DMS153 treated with DMSO at 0.1 percent for 48 hours (cell line): ENCODE measurements around the gene MGLL.
"Not testable (repeated sequence)": the region's sequence is repeated elsewhere in the genome, so short reads cannot be mapped to it uniquely, and the experiment has no call there.

ENCODE experiments used
- DNase-seq: peaks from one replicate; lab custom pipeline; 2025; ENCODE audit not compliant: unreplicated experiment; lab: John Stamatoyannopoulos, UW

The MGLL gene

DNA sequence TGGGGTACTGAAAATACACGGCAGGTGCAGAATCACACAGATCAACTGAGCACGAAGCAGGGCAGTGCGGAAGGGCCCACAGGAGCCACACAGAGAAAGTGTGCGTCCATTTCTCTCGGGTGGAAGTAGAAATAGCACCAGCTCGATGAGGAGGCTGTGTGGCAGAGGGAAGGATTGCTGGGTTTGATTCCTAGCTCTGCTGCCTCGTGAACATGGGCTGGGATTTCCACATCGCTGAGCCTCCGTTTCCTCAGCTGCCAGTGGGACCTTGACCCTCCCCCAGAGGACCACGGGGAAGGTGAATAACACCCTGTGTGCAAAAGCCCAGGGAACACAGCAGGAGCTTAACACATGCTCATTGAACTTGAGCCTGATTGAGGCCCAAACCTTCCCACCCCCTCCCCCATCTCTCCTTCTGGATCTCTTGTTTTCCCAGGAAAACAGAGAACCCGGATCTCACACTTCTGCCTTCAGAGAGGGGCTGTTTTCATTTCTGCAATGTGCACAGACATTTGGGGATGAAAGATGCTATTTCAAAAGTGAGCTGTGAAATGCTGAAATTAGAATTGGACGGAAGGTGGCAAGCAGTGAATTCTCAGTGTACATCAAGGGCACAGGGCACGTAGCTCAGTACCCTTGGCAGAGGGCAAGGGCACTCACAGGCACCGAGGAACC lies 111.2 kb downstream of the MGLL start:
- no peak for DNase-seq

DNA sequence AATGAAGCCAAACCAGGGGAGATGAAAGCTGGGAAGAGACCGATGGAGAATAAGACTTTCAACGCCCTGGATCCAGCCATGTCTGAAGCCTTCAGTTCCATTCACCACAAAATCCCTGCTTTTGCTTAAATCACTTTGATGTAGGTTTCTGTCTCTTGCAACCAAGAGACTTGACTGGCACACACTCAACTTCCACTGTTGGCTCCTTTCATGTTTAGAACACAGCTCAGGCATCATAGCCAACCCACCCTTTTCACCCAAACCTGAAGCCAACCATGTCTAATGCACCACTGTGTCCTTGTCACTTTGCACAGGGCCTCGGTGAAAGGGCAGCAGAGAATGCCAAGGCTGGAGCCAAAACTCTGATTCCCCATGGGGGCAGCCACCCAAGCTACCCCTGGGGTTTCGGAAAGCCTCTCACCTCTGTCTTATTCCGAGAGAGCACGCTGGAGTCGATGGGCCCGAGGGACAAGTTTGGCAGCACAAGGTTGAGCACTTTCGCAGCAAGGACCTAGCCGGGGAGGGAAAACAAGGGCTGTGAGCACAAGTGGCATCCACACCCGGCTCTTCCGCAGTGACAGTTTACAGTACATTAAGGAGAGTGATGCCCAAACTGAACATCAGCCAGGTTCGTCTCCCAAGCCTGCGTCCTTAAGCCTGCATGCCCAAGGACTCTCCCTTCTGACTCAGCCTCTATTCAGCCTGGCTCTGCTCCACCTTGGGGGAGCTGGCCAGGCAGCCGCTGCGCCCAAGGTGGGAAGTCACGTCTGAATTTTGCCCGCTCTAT lies 112.0 kb downstream of the MGLL start:
- no peak for DNase-seq

DNA sequence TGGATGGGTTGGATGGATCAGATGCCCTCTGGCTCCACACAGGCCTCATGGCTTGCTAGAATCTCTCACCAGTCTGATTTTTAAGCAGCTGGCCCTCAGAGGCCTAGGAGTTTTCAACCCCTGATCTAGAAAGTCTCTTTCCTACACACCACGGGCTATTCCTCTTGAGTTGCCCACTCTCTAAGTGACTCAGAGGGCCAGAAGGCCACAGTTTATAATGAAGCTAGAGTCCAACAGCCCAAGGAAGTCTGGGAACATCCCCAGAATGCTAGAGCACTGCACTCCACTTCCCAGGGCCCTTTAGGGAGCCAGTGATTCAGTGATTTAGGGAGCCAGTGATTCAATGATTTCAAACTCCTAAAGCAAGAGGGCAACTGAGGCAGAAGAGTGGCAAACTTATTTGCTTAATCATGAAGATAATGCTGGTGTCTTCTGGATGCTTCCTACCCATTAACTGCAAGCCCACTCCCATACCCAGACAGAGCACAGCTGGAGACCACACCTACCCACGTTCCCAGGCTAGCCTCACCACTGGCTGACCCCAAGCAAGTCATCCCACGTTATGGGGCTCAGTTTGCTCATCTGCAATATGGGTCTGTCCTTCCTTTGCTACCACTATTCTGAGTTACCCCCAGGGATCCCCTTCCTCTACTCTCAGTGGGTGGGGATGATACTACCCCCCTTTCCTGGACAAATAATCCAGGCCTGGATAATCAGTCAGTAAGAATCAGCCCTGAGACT lies 112.8 kb downstream of the MGLL start:
- no peak for DNase-seq

DNA sequence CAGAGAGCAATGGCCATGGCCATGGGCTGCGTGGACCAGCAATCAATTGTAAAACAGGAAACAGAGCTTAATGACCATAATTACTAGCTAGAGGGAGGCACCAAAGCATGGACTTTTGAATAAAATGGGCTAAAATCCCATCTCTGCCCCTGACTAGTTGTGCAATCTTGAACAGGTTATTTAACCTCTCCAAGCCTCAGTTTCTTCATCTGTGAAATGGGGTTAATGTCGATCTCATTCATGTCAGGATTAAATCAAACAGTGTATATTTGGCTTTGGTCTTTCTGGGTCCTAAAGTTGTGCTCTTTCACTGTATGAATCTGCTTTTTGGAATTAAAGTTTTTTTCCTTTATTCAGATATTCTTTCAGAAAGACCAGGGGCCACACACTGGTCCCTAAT lies 113.5 kb downstream of the MGLL start:
- DNase-seq: no peak

DNA sequence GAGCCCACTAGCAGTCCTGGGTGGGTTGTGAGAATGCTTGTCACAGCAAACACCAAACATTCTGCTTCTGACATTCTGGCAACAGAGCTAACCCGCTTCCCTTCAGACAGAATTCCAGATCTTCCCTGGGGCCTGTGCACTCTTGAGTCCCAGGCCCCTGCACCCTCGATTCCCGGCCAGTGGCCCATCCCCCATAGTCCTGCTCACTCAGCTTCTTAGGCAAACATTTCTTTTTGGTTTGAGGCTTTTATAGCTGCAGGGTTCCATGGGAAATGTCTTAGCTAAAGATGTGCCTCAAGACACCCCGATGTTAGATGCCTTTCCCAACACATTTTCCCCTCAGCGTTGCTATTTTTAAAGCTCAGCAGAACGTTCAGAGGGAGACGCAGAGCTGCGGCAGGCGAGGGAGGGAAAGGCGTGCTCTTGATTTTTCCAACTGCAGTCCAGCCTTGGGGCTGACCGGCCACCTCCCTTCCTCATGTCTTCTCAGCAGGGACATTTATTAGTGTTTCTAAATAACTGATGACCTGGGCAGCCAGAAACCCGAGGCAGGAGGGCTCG lies 114.4 kb downstream of the MGLL start:
- no peak for DNase-seq

DNA sequence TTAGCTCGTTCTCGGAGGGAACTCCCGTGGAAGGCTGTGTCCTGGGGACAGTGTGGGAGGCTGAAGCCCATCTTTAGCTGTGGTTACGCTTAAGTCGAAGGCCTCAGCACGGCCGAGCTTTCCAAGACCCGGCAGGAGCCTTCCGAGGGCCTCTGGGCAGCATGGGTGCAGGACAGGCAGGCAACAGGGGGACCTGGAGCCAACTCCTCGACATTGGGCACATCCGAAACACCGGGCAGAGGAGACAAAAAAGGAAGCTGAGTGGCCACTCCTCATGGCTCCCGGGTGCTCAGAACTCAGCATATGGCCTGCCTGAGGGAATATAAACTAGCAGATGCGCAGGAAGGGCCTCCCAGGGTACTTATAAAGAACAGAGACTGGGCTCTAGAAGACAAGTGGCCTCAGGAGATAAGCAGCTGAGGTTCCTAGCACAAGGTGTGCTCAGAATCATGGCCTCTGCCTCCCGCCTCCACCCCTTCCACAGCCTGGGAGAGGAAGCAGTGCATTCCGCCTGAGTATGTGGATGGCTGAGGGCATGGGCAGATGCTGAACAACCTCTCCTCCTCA lies 115.4 kb downstream of the MGLL start:
- DNase-seq: no peak

DNA sequence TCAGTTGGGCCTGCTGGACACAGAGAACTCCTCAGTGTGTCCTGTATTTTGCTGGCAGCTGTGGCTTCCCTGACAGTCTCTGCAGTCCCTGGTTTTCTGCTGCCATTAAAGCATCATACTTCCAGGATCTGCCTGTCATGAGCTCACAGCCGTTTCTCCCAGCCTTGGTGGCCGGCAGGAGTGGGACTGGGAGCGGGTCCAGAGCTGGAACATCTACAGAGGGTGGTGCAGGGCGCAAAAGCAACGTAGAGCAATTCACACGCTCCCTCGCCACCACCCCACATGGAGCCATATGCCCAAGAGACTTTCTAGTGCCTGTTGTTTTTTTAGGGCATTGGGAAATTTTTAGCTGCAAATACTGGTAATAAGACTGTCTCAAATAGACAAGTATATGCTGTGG lies 116.0 kb downstream of the MGLL start:
- DNase-seq: no peak

DNA sequence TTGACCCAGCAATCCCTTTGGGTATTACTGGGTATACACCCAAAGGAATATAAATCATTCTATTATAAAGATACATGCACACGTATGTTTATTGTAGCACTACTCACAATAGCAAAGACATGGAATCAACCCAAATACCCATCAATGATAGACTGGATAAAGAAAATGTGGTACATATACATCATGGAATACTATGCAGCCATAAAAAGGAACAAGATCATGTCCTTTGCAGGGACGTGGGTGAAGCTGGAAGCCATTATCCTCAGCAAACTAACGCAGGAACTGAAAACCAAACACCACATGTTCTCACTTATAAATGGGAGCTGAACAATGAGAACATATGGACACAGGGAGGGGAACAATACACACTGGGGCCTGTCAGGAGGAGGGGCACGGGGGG lies 117.5 kb downstream of the MGLL start:
- DNase-seq: not testable (repeated sequence)

DNA sequence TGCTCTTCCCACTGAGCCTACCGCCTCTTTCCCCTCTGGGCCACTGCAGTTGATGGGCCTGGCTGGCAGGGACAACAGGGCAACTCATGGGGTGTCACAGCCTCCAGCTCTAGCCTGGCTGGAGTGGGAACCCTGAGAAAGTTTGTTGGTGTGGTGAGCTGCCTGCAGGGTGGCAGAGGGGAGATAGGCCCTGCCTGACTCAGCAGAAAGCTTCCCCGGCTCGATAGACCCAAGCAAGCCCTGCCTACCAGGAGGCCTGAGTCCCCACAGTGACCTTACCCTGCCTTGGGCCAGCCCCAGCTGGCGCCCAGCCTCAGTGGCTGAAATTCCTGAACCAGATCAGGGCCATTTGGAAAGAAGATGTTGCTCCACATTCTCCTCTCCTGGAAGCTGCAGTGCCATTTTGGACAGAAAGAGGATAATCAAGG lies 120.2 kb downstream of the MGLL start:
- no peak for DNase-seq

DNA sequence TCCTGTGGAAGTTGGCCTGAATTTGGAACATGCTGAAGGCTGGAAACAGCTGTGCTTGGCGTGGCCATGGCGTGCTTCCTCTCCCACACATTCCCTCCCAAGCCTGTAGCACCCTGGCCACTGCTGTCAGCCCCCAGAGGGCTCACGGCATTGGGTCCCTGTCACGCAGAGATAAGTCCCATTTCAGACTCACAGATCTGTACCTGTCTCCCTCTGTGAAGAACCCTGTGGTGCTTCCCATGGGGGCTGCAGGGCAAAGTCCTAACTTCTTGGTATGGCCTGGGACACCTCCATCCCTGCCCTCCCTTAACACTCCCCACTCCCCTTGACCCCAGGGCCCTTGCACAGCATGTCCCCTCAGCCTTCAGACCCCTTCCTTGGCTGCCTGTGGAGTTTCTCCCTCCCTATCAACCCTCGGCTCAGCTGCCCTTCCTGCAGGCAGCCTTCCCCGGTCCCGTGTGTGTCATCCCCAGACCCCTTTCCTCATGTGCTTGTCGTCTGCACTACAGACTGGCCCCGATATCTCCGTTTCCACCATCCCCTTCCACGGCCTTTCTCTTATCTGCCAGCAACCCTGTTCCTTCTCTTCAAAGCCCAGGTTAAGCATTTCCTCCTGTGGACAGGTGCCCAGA lies 120.9 kb downstream of the MGLL start:
- DNase-seq: no peak

DNA sequence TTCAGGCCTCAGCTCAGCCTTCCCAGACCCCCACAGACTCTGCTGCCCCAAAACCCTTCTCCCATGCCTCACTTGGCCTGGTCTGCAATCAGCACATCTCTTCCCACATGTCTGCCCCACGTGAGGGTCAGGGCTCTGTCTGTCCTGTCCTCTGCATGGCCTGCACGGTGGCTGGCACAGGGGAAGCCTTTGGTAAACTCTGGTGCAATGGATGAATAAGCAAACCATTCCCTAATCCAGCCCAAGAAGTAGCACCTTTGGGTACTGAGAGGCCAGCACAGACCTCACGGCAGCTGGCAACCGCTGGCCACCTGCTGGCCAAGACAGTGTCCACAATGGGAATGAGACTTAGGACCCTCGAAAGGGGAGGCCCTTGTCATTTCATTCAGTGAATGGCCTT lies 121.9 kb downstream of the MGLL start:
- no peak for DNase-seq

DNA sequence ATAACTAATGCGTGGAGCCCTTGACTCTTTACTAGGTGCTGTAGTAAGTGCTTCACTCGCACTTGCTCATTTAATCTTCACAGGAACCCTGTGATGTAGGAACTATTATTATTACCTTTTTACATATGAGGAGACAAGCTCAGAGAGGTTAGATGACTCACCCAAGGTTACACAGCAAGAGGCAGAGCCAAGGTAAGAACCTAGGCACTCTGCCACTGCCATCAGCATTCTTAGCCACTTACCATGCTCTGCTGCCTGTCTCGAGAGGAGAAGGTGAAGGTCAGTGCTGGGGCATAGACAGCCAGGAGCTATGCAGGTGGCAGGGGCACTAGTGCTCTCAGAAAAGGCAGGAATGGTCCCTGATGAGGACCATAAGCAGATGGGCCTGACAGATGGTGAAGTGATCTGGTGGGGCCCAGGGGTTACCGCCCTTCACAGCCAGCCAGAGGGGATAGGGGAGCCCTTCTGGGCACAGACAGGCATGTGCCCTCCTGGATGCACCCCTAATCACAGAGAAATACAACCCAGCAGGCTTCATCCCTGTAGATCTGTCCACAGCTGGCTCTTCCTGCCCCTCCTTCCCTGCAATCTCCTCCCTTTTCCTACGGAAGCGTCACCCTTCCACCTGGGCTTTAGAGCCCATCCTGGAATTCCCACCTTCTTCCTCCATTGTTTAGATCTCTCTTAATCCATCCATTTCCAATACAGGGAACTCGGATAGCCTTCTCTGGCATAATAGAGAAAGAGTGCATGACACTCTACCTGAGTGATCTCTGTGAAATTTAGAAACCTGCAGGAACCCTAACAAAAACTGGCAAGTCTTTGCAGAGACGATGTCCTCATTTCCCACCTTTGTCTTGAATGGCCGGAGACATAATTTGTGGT lies 122.7 kb downstream of the MGLL start:
- DNase-seq: no peak

DNA sequence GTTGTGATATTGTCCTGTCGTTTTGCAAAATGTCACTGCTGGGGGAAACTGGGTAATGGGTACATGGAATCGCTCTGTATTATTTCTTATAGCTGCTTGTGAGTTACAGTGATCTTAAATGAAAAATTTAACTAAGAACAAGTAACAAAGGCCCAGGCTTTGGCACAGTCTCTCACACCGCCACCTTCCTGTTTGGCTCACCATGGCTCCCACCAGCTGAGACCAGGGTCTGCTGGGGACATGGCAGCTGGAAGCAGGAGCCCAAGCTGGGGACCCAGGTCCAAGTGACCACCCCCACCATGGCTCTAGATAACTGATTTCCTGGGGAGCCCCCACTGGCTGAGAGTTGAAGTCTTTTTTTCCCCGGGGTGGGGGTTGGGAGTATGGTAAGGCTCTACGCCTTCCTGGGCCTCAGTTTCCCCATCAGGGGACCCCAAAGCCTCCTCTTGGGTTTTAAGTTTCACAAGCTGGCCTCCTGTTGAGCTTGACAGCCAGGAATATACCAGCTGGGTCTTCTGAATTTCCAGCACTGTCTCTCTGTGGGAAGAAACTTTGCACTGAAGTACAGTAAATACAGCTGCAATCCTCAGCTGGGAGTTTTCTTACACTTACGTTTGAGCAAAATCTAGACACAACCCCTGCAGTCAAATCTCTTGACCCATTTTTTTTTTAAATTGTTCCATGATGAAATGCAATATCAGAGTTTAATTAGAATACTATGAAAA lies 123.5 kb downstream of the MGLL start:
- DNase-seq: no peak

DNA sequence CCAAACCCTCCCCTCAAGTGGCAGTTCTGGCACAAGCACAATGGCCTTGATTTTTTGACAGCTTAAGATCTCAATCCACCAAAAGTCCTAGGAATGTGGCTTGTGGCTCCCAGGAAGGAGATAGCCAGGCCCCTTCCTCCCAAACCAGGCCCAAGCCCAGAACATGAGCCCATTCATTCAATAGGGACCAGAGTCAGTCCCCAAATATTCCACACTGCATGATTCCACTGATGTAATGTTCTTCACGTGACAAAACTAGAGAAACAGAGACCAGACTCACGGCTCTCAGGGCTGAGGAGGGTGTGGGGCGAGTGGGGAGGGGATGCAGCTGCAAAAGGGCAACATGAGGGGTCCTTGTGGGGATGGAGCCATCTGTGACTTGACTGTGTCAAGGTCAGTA lies 124.0 kb downstream of the MGLL start:
- no peak for DNase-seq

DNA sequence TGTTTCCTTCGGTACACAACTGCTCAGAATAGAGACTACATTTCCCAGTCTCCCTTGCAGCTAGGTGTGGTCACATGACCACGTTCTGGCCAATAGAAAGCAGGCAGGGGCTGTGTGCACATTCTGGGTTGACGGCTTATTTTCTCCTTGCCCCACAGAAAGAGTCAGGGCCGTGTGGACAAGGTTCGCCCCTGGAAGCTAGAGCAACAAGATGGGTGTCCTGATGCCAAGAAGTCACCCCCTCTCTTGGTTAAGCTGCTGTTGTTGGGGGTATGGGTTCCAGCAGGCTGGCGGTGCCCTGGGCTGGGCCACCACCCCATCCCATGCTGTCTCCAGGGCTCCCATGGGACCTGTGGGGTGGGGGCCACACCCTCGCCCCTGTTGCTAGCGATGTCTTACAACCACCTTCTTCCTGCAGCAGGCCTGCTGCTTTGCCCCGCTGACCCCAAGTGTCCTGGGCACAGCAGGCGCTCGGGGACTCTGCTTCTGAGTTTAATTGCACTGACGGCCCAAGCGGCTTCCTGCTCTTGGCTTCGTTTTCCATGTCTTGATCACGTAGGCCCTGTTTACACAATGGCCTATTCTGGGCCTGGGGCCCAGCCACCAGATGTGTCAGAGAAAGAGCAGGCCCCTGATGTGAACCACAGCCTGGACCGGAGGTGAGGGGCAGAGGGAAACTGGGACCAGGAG lies 124.6 kb downstream of the MGLL start:
- peak; percentile 90 for DNase-seq

DNA sequence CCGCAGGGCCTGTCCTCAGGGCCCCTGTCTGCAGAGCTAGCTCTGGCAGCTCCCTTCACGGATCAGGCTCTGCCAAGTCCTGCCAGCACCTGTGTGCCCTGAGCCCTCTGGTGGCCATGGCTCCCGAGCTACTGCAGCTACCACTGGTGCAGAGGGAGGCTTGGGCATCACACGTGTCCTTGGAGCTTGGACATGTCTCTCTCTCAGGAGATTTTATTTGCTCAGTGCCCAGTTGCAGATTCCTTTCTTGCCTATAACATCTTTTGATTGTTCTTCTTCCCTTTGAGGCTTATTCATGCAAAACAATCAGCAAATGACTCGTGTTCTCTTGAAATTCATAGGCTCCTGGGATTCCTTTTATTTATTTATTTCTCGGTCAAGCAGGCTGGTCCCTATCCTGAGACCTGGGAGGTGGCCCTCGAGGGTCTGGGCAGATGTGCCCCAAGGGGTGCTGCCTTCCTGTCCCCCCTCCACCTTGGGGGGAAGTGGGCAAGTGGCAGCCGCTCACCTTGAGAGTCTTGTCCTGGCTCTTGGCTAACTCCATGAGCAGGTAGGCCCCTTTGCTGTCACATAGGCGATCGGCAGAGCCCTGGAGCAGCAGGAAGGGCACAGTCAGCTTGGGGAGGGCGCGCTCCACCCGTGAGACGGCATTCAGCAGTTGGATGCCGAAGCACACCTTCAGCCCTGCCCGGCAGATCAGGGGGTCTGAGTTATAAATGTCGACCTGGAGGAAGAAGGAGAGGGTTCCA lies 127.7 kb downstream of the MGLL start:
- DNase-seq: peak; percentile 73

DNA sequence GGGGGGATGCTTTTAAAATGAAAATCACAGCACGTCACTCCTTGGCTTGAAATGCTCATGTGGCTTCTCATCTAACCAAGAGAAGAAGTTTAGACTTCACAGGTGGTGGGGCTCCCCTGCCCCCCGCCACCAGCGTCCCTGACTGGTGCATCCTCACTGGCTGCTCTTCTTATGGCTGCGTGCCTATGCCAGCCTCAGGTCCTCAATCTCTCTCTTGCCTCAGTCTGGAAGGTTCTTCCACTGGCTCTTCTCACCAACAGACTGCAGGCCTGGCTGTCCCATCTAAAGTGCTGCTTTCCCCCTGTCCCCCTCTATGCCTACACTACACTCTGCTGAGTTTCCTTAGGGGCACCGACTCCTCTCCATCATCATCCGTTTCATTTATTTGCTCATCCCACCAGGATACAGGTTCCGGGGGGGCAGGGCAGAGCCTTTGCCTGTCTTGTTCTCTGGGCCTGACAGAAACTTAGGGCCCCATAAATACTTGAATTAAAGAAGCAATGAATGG lies 128.9 kb downstream of the MGLL start:
- DNase-seq: no peak
